Glomerular endothelial cell (primary cell): Measurements from ENCODE around the gene PRPS2. TPM values are rescaled to one million over a fixed set of nuclear protein-coding genes. Genes with fewer than 3 reads are reported as not detected.
A peak's percentile ranks its signal among the peaks of the same experiment; 100 is the strongest.

ENCODE experiments used
- DNase-seq: peaks from one replicate; pipeline ENCODE4 v3.0.0-alpha.2; 2011; ENCODE audit warnings: low read depth, low spot score; ENCODE audit errors: extremely low read depth
- total RNA-seq: library from RNA; depleted of rRNA; stranded (reverse); fragments of >200 nt; gene quantifications from 2 replicates; pipeline ENCODE4 v1.2.3, GENCODE V29; 2015

The PRPS2 gene
- total RNA-seq: 14.0 and 17.6 TPM in 2 replicates

DNA sequence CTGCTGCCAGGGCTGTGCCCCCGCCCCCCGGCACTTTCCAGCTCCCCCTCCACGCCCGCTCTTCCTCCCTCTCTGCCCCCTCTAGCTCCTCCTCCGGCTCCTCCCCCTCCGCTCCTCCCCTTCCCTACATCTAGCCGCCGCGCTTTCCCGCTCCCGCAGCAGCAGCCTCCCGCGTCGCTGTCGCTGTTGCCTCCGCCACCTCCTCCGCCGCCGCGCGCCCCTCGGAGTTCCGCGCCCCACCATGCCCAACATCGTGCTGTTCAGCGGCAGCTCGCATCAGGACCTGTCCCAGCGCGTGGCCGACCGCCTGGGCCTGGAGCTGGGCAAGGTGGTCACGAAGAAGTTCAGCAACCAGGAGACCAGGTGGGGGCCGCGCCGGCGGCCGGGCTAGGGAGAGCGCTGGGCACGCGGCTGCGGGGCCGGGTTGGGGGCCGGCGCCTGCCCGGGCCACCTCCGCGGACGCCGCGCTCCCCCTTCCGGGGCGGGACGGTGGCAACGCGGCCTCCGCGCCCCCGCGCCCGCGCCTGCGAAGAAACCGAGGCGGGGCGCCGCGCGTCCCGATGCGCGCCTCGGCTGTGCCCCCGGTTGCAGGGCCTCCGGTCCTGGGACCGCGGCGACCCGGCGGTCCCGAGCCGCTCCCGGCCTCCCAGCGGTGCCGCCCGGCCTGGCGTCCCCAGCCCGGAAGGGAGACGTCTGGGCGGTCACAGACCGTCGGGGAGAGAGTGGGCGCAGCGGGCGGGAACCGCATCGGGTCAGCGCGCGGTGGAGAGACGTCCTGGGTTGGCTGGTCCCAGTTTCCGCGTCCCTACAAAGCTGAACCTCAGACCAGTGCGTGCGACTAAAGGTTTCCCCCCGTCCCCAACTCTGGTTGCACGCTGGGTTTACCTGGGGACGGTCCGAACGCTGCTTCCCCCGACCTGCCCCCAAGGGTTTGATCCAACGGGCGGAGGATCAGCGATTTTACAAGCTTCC is at the start of gene PRPS2:
TSS of gene PRPS2 (plus strand) at position 156 of the 972 bp plus-strand sequence. CDS start at position 242, 86 bp downstream.
- no peak for DNase-seq

DNA sequence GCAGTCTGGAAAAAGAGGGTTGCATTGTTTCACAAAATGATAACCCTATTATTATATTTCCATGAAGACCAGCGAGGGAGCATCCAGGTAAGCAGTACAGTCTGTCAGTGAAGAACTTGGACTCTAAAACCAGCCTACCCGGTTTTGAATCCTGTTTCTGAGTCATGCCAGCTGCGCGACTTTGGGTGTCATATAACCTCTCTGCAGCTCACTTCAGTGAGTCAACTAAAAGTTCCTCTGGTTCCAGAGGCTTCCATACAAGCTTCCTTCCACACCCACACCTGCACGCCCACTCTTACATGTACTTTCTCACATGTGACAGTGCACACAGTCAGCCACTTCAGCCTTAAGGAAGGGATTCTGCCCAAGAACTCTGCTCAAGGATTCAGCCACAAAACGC is 49.8 kb upstream of the PRPS2 start:
- DNase-seq: no peak

GRCh38 chrX:12747433-12747832 is 43.8 kb upstream of the PRPS2 start:
- no peak for DNase-seq

DNA sequence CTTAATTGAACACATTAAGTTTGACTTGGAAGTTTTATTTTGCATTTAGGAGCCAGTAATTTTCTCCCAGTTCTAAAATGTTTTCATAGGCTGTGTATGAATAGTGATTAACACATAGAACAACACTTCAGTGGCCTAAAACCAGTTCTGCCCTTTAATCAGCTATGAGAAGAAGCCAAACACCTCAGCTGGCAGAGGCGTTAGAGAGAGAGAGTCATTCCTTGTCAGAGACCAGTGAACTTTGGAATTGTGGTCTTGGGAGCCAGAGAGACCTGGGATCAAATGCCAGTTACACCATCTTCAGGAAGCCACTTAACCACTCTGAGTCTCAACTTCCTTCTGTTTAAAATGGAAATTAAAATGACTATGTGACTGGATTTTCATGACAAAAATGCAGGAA is 39.3 kb upstream of the PRPS2 start:
- DNase-seq: no peak

GRCh38 chrX:12753366-12753765 is 37.8 kb upstream of the PRPS2 start:
- DNase-seq: no peak

DNA sequence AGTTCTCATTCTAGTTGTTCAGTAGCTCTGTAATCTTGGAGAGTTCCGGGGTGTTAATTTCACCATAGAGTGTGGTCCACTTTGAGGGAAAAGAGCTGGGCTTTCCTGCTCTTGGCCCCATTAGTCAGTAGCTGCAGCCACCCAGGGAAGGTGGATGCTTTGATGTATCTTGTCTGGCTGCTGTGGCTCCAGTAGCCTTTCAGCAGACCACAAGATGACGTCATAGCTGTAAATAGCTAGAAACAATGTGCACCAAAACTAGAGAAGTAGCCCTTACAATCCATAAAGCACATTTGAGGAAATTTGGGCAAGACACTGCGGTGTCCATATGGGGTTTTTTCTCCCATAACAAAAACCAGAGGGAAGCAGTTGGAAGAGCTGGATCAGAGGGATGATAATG is 32.9 kb upstream of the PRPS2 start:
- no peak for DNase-seq

- no peak for DNase-seq
Observed at GRCh38 chrX:12767856-12768255, 23.4 kb upstream of the PRPS2 start.

GRCh38 chrX:12768491-12768890 is 22.7 kb upstream of the PRPS2 start:
- DNase-seq: no peak

DNA sequence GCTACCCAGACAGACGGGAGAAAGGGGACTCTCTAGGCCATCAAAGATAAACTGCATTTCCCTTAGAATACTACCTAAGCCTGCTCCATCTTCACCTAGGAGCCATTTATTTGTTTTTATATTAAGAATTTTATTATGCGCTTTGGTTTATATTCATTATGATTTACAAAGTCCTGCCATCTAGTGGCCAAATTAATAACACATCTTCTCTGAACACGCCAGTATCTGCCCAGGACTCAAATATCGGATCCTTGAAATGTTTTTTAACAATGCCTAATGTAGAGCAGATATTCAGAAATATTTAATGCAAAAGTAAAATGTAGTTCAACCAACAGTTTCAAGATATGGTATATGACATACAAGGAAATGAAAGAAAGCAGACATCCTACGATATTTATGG is 20.8 kb upstream of the PRPS2 start:
- DNase-seq: peak; percentile 9

GRCh38 chrX:12771445-12772069 is 19.7 kb upstream of the PRPS2 start:
- no peak for DNase-seq

DNA sequence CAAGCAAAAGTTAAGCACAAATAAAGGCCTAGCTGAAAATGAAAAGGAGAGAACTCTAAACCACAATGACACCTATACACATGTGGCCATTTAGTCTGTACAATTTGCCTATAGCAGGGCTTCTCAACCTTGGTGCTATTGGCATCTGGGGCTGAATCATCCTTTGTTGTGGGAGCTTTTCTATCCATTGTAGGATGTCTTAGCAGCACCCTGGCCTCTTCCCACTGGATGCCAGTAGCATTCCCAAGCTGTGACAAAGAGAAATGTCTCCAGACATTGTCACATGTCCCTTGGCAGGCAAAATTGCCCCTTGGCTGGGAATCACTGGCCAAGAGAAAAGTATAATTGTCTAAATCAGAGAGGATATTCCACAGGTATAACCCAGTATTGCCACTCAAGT is 13.5 kb upstream of the PRPS2 start:
- no peak for DNase-seq

DNA sequence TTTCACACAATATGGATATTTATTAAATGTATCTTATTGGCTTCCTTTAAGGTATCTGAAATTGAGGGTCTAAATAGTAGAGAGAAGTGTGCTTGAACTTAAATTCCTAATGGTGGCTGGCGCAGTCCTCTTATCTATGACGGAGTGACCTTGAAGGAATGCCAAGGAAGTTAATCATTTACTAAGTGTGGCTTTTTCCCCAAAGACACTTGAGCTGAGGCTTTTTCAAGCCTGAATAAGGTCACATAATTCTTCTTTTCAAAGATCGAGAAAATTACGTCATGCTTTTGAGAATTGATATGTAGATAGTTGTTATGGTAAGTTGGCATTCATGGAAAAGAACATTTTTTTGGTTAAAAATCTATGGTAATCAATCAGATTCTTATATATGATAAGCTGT is 11.7 kb upstream of the PRPS2 start:
- DNase-seq: peak; percentile 10

GRCh38 chrX:12788645-12789044 is 2.6 kb upstream of the PRPS2 start:
- DNase-seq: no peak

- DNase-seq: no peak
Observed at GRCh38 chrX:12789976-12790375, 1.2 kb upstream of the PRPS2 start.

DNA sequence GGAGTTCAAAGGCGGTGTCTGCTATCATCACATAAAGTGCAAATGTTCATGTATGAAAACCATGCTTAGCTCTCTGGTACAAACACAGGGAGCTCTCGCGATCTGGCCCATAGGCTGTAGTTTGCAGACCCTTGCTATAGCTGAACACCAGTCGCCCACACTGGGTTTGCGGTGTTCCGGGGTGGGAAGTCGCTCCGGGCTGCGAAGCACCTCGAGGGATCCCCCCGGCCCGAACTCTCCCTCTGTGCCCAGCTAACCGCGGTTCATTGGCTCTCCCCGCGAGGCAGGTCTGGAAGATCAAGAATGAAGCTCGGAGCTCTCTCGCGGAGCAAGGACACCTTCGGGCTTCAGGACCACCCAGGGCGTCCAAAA is 341 bp upstream of the PRPS2 start:
- no peak for DNase-seq

- DNase-seq: no peak
Observed at GRCh38 chrX:12792711-12793110, 1.5 kb downstream of the PRPS2 start.

DNA sequence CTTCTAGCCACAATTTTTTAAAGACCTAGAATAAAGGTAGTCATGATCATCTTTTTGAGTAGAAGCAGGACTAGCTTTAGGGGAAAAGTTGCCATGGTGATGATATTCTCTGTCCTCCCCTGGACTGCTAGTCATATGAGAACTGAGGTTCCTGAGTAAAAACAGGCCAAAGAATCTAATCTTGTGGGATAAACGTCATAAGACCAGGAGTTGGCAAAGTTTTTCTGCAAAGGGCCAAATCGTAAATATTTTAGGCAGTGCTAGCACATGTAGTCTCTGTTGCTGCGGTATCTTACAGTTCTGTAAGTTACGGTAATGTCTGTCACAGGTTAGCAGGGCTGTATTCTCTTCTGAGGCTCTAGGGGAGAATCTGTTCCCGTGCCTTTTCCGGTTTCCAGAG is 3.4 kb downstream of the PRPS2 start:
- DNase-seq: no peak

- no peak for DNase-seq
Observed at GRCh38 chrX:12798601-12799000, 7.4 kb downstream of the PRPS2 start.

DNA sequence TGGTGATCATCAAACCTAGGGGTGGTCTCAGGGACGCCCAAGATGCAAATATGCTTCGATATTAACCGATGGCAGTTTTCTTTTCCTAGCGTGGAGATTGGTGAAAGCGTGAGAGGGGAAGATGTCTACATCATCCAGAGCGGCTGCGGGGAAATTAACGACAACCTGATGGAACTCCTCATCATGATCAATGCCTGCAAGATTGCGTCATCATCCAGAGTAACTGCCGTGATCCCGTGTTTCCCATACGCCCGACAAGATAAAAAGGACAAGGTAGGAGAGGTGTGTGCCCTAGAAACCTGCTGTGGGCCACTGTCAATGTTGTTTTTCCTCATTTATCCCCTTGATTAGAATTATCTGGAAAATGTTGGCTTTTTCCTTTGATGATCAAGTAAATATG is 7.9 kb downstream of the PRPS2 start:
- no peak for DNase-seq

DNA sequence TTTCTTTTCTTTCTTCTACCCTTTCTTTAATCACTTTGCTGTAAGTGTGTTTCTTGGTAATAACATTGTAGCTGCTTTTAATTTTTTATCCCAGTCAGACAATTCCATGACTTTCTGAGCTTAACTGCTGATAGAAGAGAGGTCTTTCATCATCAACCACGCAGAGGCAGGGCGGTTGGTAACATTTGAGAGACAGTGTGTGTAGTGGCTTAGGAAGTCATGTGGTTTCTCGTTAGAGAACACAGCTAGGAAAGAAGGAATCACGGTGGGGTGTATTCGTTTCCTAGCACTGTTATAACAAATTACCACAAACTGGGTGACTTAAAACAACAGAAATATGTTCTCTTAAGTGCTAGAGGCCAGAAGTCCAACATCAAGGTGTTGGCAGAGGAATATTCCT is 11.5 kb downstream of the PRPS2 start:
- no peak for DNase-seq

DNA sequence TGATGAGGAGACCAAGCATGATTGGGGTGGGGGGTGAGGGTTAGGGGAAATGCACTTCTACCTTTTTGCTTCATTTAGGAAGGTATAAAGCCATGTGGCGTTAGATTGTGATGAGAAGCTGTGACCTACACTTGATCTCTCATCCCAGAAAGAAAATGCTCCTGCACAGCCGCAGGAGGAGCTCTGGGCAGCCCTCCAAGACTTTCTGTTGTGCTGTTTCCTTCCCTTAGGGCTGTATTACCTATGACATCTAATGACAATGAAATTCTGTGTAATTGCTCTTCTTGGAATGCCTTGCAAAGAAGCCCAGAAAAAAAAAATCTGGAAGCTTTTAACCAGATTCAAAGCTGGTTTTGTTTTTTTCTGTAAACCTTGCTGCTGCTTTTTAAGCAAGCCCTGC is 13.4 kb downstream of the PRPS2 start:
- no peak for DNase-seq

- no peak for DNase-seq
Observed at GRCh38 chrX:12805333-12805732, 14.1 kb downstream of the PRPS2 start.
